Kidney epithelial cell (primary cell): Measurements from ENCODE around the gene SPCS3. TPM values are rescaled to one million over a fixed set of nuclear protein-coding genes. Genes with fewer than 3 reads are reported as not detected.
"Not testable (repeated sequence)": the region's sequence is repeated elsewhere in the genome, so short reads cannot be mapped to it uniquely, and the experiment has no call there.

ENCODE experiments used
- DNase-seq: peaks from one replicate; pipeline ENCODE4 v3.0.0-alpha.2; 2010; ENCODE audit warnings: low read depth
- H3K27me3 ChIP-seq: 2 replicates; pipeline ENCODE4 v1.6.0; 2011; ENCODE audit warnings: low read length; ENCODE audit not compliant: control insufficient read depth, insufficient read depth
- H3K36me3 ChIP-seq: 2 replicates; pipeline ENCODE4 v1.5.1; 2011; ENCODE audit warnings: low read length; ENCODE audit not compliant: control insufficient read depth, insufficient read depth
- H3K4me3 ChIP-seq: 2 replicates; pipeline ENCODE4 v1.5.1; 2011; ENCODE audit warnings: low read depth, mild to moderate bottlenecking, control low read depth, low read length
- total RNA-seq: library from RNA; depleted of rRNA; stranded (reverse); fragments of >200 nt; gene quantifications from 2 replicates; pipeline ENCODE4 v1.2.3, GENCODE V29; 2015
- TF ChIP-seq, protein P1 (sequence below): IDR thresholded peaks from 2 replicates; pipeline ENCODE4 v1.5.1; 2011; ENCODE audit warnings: mild to moderate bottlenecking, moderate library complexity, low read length, control low read depth, inconsistent platforms; ENCODE audit not compliant: insufficient read depth, poor library complexity, severe bottlenecking

Gene SPCS3
- total RNA-seq, 1 donor from 2014 or later: 117 TPM

DNA sequence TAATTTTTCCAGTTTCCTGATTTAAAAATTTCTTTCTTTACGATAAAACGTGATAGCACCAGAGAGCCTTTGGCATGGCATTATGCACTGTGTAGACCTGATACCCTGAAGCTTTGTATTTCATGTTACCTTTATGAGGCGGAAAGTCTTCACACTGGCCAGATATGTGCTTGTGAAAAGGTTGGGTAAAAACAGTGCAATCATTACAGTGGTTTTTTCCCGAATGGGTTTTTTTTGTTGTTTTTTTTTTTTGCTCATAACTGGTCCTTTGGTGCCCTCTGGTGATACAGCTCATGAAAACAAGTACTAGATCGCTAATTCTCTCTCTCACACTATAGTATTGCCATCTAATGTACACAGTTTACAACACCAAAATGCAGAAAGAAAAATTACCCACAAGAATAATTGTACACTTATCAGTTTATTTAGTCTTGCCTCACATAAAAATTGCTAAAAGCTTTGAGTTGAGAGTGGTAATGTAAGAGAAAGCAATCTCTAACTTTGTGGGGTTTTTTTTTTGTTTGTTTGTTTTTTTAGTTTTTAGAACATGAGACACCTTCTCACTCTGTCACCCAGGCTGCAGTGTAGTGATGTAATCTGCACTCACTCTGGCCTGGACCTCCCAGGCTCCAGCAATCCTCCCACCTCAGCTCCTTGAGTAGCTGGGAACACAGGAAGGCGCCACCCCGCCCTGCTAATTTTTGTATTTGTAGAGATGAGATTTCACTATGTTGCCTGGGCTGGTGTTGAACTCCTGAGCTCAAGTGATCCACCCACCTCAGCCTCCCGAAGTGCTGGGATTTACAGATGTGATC, 21.3 kb downstream of the SPCS3 start:
- Histone ChIP-seq H3K36me3 (no peaks in the 10 kb centered on the region), H3K4me3 (no peak overlapping the region), H3K27me3 (no peaks in the 10 kb centered on the region)
- DNase-seq: no peak
- TF ChIP-seq, protein P1, sequence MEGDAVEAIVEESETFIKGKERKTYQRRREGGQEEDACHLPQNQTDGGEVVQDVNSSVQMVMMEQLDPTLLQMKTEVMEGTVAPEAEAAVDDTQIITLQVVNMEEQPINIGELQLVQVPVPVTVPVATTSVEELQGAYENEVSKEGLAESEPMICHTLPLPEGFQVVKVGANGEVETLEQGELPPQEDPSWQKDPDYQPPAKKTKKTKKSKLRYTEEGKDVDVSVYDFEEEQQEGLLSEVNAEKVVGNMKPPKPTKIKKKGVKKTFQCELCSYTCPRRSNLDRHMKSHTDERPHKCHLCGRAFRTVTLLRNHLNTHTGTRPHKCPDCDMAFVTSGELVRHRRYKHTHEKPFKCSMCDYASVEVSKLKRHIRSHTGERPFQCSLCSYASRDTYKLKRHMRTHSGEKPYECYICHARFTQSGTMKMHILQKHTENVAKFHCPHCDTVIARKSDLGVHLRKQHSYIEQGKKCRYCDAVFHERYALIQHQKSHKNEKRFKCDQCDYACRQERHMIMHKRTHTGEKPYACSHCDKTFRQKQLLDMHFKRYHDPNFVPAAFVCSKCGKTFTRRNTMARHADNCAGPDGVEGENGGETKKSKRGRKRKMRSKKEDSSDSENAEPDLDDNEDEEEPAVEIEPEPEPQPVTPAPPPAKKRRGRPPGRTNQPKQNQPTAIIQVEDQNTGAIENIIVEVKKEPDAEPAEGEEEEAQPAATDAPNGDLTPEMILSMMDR: peak; percentile 52

DNA sequence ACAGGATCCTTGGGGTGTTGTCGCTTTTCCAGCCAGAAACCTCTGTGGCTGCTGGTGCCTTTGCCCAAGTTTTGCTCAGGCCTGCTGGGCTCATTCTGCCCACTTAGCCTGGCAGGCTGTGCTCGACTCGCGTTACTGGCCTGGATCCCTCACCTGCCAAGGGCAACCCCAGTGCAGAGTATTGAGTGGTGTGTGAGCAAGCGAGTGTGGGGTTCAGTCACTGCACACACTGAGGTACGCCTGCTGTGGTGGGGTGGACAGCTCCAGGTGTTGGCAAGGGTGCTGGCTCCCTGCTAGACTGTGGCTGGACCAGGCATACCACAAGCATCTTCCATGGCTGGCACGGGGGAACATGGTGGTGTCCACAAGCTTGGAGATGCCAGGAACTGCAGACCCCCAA, 22.6 kb downstream of the SPCS3 start:
- TF ChIP-seq, protein P1: no peak
- H3K4me3 ChIP-seq: no peak overlapping the region
- DNase-seq: no peak
- no peaks in the 10 kb centered on the region for H3K27me3 ChIP-seq
- H3K36me3 ChIP-seq: no peaks in the 10 kb centered on the region

DNA sequence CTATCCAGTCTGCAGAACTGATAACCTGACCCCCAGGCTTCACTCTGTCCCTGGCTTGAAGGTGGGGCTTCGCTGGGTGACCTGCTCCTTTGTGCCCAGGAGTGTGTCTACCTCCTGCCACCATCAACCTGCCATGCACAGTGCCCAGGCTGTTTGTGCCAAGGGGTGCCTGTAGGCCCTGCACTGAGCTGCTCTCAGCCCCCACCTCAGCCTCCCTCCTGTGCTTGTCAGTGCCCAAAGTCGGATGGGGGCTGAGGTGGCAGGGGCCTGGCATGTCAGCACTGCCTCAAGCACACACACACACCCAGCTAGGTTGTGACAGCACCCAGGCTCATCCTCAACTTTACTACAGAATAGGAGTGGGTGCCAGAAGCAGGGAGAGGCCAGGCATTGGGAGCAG, 23.5 kb downstream of the SPCS3 start:
- TF ChIP-seq, protein P1: no peak
- no peak overlapping the region for H3K4me3 ChIP-seq
- DNase-seq: no peak
- H3K27me3 ChIP-seq: no peaks in the 10 kb centered on the region
- H3K36me3 ChIP-seq: no peaks in the 10 kb centered on the region

GRCh38 chr4:176345346-176345745, 25.6 kb downstream of the SPCS3 start:
- H3K4me3 ChIP-seq, DNase-seq: not testable (repeated sequence)

DNA sequence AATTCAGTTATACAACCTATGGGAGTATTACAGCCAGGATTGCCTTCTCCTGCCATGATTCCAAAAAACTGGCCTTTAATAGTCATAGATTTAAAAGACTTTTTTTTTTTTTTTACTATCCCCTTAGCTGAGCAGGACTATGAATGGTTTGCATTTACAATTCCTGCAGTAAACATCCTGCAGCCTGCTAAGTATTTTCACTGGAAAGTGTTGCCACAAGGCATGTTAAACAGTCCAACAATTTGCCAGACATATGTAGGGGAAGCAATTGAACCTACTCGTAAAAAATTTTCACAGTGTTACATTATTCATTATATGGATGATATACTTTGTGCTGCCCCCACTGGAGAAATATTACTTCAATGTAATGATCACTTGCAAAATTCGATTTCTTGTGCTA, 27.1 kb downstream of the SPCS3 start:
- H3K4me3 ChIP-seq, H3K36me3 ChIP-seq, DNase-seq, H3K27me3 ChIP-seq: not testable (repeated sequence)

More at GRCh38 chr4:176345346-176345745, 25.6 kb downstream of the SPCS3 start:
- not testable (repeated sequence) for H3K36me3 ChIP-seq, H3K27me3 ChIP-seq

DNA sequence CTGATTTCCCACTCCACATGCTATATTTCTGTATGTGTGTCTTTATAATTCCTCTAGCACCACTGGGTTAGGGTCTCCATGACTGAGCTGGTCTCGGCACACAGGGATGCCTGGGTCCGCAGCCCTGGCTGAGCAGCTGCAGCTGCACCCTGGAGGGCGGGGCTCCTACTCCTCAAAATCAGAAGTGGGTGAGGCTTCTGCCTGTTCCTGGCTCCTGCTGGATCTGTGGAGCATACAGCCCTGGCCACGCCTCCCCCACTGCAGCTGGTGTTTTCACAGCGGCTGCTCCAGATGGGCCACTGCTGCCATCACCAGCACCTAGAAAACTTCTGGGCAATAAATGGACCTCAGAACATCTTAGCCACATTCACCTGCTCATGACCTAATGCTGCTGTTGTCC, 30.9 kb downstream of the SPCS3 start:
- TF ChIP-seq, protein P1: no peak
- Histone ChIP-seq H3K36me3 (no peaks in the 10 kb centered on the region), H3K4me3 (no peak overlapping the region), H3K27me3 (no peaks in the 10 kb centered on the region)
- DNase-seq: no peak

DNA sequence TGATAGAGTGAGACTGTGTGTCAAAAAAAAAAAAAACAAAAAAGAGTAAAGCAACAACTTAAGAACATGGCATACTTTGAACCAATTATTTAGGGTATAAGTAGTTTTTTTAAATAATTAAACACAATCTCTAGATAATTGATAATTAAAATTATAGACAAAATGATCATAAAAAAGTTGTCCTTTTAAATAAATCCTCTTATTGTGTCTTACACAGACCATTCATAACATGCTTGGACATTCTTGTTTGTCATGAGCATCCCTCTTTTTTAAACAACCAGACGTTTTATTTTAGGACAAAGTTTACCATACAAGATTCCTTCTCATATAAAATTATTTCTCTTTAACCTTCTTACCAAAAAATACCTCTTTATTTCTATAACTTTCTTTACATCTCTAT, 35.1 kb downstream of the SPCS3 start:
- DNase-seq: no peak
- TF ChIP-seq, protein P1: no peak
- no peak overlapping the region for H3K4me3 ChIP-seq
- no peaks in the 10 kb centered on the region for H3K27me3 ChIP-seq
- no peaks in the 10 kb centered on the region for H3K36me3 ChIP-seq
